ENCODE data around the gene SOX18. TPM values are rescaled to one million over a fixed set of nuclear protein-coding genes. Genes with fewer than 3 reads are reported as not detected.

Gene SOX18
- total and polyA plus RNA-seq, 2 of the 13 experiments (the other 11 are each of a cell fraction or from before 2014, with no cell fraction given), result 1.6 to 1.9 TPM

DNA sequence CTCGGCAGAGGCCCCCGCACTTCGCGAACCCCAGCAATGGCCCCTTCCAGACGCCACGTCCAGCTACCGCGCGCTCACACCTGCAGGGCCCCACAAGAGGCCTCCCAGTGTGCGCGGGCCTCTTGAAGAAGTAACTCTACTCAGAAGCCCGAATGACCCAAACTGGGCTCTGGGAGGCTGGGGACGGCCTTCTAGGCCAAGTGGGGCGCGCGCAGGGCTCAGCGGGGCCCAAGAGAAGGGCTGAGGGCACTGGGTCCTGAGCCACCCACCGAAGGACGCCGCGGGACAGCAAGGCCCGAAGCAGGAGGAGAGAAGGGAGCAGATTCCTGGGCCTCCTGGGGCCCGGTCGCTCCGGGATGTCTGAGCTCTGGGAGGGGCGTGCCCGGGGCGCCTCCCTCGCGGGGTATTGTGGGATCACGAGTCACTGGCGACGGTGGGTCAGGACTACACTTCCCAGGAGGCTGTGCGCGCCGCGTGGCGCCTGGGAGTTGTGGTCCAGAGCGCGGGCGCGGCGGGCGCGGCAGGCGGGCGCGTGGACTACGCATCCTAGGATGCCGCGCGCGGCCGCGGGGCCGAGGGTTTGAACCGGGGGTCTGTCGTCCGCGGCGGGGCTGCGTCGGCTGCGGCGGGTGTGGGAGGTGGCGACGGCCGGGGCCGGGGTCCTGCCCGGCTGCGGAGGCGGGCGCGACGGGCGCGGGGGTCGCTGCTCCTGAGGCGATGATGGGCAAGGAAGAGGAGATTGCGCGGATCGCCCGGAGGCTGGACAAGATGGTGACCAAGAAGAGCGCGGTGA is 13.4 kb upstream of the SOX18 start, which contains the start of gene TCEA2 (continued):
- TF ChIP-seq, protein P1, sequence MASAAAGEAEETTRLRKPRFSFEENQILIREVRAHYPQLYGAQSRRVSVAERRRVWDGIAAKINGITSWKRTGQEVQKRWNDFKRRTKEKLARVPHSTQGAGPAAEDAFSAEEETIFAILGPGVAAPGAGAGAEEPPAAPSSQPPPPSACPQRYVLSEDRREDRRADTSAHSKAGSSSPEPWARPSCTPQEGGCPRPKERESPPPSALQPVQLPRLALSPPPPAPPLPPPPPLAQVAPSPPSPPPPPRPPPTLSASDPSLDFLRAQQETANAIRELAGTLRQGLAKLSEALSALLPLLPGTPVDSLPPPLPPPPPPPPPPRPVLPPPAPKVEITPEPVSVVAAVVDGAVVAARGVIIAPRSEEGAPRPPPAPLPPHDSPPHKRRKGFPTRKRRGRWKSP (CRISPR knock-in tag; IDR thresholded peaks at IDR 0.05), result peak; percentile 84; the same call in 1 of the 2 replicates
- TF ChIP-seq, protein P2, sequence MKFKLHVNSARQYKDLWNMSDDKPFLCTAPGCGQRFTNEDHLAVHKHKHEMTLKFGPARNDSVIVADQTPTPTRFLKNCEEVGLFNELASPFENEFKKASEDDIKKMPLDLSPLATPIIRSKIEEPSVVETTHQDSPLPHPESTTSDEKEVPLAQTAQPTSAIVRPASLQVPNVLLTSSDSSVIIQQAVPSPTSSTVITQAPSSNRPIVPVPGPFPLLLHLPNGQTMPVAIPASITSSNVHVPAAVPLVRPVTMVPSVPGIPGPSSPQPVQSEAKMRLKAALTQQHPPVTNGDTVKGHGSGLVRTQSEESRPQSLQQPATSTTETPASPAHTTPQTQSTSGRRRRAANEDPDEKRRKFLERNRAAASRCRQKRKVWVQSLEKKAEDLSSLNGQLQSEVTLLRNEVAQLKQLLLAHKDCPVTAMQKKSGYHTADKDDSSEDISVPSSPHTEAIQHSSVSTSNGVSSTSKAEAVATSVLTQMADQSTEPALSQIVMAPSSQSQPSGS (CRISPR knock-in tag; IDR thresholded peaks at IDR 0.05), result peak; percentile 92
- TF ChIP-seq BORCS8-MEF2B (CRISPR knock-in tag; IDR thresholded peaks at IDR 0.05) (no peak; the same call in none of the 2 replicates), ZNF746 (CRISPR knock-in tag; IDR thresholded peaks at IDR 0.05) (peak; percentile 69; the same call in 1 of the 2 replicates), CENPX (CRISPR knock-in tag; IDR thresholded peaks at IDR 0.05) (no peak), TAF15 (IDR thresholded peaks at IDR 0.05; ENCODE audit: low read depth, low read length, poor library complexity, severe bottlenecking) (peak; percentile 97), ERF (CRISPR knock-in tag; IDR thresholded peaks at IDR 0.05) (peak; percentile 98), YEATS4 (CRISPR knock-in tag; IDR thresholded peaks at IDR 0.05; ENCODE audit: borderline replicate concordance) (peak; percentile 75; the same call in 1 of the 2 replicates), POLR2G (IDR thresholded peaks at IDR 0.05; ENCODE audit: low read depth, low read length) (peak; percentile 93), NFKB2 (CRISPR knock-in tag; IDR thresholded peaks at IDR 0.05; ENCODE audit: borderline replicate concordance) (peak; percentile 83; the same call in 1 of the 2 replicates)
- TF ChIP-seq, protein P3, sequence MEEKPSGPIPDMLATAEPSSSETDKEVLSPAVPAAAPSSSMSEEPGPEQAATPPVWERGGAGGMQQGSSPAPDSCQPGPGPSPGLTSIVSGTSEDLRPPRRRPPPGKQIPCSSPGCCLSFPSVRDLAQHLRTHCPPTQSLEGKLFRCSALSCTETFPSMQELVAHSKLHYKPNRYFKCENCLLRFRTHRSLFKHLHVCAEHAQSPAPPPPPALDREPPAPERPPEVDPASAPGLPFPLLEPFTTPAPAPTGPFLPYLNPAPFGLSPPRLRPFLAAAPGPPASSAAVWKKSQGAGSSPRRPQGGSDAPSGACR (CRISPR knock-in tag; IDR thresholded peaks at IDR 0.05), result 0 out of 2 replicates have a peak, but pooled peaks have one; percentile 64

Data from HepG2 (cell line).